Measurements from ENCODE around the gene CREBRF.
"Not testable (repeated sequence)": the region's sequence is repeated elsewhere in the genome, so short reads cannot be mapped to it uniquely, and the experiment has no call there.

The CREBRF gene

DNA sequence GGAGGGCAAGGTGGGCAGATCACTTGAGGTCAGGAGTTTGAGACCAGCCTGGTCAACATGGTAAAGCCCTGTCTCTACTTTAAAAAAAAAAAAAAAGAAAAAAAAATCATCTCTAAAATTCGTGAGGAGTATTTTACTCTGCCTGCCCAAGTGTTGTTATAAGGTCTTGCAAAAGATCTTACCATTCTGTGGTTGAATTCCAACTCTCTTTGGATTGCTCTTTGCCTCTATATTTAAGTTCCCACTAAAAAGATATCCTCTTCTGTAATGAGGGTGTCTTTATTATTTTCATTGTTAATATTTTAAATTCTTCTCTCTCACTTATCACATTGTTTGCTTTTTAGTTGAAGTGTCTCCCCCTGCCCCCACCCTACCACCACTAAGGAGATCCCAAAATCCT lies 33.4 kb downstream of the CREBRF start:
- no peak for DNase-seq (ENCODE audit: low spot score)

- DNase-seq (ENCODE audit: low spot score) = no peak
These were observed 34.5 kb downstream of the CREBRF start for GRCh38 chr5:173090639-173091038.

- no peak for DNase-seq (ENCODE audit: low spot score)
These were observed 35.8 kb downstream of the CREBRF start for GRCh38 chr5:173091981-173092380.

DNA sequence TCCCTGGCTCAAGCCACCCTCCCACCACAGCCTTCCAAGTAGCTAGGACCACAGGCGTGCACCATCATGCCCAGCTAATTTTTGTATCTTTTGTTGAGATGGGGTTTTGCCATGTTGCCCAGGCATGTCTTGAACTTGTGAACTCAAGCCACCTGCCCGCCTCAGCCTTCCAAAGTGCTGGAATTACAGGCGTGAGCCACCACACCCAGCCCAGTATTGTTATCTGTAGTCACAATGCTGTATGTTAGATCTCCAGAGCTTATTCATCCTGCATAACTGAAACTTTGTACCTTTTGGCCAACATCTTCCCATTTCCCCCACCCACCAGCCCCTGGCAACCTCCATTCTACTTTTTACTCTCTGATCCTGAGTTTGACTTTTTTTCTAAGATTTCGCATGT lies 37.5 kb downstream of the CREBRF start:
- no peak for DNase-seq (ENCODE audit: low spot score)

DNA sequence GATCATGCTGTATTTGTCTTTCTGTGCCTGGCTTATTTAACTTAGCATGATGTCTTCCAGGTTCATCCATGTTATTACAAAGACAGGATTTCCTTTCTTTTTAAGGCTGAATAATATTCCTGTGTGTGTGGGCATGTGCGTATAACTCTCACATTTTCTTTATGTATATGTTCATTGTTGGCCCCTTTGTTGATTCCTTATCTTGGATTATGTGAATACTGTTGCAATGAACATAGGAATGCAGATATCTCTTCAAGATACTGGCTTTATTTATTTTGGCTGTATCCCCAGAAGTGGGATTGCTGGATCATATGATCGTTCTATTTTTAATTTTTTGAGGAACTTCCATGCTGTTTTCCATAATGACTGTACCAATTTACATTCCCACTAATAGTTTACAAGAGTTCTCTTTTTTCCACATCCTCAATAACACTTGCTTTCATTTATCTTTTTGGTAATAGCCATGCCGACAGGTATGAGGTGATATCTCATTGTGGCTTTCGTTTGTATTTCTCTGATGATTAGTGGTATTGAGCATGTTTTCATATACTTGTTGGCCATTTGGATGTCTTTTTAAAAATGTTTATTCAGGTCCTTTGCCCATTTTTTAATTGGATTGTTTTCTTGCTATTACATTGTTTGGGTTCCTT lies 38.0 kb downstream of the CREBRF start:
- DNase-seq (ENCODE audit: low spot score) = no peak

GRCh38 chr5:173098787-173099186 lies 42.6 kb downstream of the CREBRF start:
- no peak for DNase-seq (ENCODE audit: low spot score)

GRCh38 chr5:173099461-173099860 lies 43.3 kb downstream of the CREBRF start:
- no peak for DNase-seq (ENCODE audit: low spot score)

- DNase-seq (ENCODE audit: low spot score) = no peak
These were observed 45.1 kb downstream of the CREBRF start for GRCh38 chr5:173101245-173101644.

DNA sequence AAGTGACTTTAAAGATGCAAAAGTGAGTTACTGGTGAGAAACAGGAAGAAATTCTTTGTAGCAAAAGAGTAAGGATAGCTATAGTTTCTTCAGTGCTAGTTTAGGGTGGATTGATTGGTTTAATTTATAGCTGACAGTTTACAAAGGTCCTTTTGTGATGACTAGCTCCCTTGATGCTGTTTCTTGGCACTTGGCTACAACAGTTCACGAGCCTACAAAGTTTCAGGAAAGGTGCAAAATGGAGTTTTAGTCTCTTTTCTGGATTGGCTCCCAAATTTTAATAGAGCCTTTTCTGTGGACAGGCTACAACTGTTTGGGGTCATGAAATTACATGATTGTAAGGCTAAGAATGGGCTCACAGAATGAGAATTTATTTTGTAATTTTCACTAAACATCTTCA lies 47.3 kb downstream of the CREBRF start:
- DNase-seq (ENCODE audit: low spot score) = no peak

DNA sequence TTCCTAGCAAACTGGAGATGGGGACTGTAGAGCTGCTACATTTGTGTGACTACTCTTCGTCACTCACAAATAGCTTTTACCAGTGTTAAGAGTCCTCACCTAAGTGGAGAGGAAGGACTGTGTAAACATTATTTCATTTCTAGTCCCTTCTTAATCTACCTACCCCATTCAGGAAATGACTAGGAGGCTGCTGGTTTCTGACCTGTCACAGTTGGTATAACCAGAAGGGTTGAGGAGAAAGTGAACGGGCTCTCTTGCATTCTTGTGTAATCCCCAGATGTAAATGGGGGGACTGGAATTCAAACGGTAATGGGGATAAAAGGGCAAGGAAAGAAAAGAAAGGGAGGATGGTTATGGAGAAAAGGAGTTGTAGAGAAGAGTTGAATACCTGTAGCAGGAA lies 52.8 kb downstream of the CREBRF start:
- DNase-seq (ENCODE audit: low spot score) = no peak

DNA sequence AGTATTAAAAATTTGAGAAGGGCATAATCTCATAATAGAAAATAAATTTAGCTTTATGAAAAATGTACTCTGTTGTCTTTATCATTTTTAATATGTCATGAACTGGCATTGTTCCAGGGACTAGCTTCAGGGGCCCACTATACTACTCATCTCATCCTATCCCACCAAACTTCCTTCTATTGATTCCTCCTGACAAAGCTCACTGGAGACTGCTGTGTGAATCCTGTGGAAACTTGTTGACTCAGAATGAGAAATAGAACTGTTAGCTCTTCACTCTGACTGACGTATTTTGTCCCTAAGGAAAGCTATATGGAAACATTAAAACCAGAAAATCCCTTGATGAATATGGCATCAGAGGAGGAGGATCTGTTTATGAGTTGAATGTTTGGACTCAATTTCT lies 58.4 kb downstream of the CREBRF start:
- DNase-seq (ENCODE audit: low spot score) = no peak

DNA sequence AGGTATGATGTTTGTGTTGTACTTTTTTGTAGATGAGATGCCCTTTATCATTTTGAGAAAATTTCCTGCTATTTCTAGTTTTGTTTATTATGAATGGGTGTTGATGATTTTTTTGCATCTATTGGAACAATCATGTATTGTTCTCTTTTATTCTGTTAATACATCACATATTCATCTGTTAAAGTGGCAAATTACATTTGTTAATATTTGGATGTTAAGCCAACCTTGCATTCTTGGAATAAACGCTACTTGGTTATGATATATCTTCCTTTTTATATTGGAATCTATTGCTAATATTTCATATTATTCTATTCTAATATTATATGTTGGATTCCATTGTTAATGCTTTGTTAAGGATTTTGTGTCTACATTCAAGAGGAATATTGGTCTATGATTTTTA lies 63.6 kb downstream of the CREBRF start:
- no peak for DNase-seq (ENCODE audit: low spot score)

- DNase-seq (ENCODE audit: low spot score) = no peak
These were observed 67.3 kb downstream of the CREBRF start for GRCh38 chr5:173123416-173123815.

DNA sequence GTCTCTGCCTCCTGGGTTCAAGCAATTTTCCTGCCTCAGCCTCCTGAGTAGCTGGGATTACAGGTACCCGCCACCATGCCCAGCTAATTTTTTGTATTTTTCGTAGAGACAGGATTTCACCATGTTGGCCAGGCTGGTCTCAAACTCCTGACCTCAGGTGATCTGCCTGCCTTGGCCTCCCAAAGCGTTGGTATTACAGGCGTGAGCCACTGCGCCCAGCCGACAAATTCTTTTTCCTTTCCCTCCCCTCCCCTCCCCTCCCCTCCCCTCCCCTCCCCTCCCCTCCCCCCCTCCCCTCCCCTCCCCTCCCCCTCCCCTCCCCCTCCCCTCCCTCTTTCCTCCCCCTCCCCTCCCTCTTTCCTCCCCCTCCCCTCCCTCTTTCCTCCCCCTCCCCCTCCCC lies 76.0 kb downstream of the CREBRF start:
- DNase-seq (ENCODE audit: low spot score) = not testable (repeated sequence)

- DNase-seq (ENCODE audit: low spot score) = no peak
These were observed 82.6 kb downstream of the CREBRF start for GRCh38 chr5:173138707-173139106.

- no peak for DNase-seq (ENCODE audit: low spot score)
These were observed 83.5 kb downstream of the CREBRF start for GRCh38 chr5:173139631-173140030.

GRCh38 chr5:173140769-173141168 lies 84.6 kb downstream of the CREBRF start:
- no peak for DNase-seq (ENCODE audit: low spot score)

DNA sequence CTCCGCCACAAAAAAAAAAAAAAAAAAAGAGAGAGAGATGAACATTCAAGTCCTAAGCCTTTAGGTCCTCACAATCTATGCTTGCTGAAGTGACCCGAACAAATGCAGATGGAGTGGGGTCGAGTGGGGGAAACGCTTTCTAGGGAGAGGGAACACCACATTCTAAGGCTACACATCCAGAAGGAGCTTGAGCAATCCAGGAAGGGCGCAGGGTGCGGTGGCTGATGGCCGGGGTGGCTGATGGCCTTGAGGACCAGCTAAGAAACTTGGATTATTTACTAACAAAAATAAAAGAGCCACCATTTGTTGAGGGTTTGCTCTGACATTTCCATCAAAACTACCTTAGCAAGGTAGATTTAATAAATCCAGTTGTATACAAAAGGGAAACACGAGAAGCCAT lies 87.4 kb downstream of the CREBRF start:
- DNase-seq (ENCODE audit: low spot score) = no peak

DNA sequence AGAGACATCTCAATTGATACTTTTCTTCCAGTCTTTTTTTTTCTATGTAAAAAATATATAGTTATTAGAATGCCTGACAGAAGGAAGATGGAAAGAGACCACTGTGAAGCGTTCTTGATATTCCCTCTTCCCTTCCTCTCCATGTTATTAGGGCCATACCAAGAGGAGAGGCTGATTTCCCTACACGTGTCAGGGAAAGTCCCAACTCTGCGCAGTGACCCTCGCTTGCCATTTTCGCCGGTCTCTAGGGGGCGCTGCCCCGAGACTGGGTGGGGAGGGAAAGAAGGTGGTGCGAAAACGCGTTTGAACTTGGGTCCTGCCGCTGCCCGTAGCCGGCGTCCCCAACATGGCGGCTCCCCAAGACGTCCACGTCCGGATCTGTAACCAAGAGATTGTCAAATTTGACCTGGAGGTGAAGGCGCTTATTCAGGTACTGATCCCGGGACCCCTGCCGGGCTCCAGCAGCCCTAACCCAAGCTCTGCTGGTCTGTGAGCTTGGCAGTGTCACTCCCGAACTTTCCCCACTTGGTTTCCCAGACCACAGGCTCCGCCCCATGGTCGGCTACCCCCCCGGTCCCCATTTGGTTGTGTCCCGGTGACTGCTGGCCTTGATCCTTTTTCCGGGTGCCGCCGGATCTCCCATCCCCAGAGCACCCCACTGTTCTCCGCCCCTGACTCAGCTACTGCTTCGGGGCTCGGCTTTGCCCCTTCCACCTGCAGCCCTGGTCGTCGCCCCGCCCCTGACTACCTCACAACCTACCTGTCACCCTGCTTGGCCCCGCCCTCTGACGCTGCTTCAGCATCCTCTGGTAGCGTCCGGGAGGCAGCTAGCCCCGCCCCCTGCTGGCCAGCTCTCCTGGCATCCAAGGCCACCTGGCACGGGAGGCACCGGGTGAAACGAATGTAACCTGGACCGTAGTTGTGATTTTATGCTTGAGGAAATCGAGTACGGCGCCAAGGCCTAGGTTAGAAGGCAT lies 88.3 kb downstream of the CREBRF start, which contains the start of gene BNIP1:
TSS of gene BNIP1 (plus strand) at position 332 of the 977 bp plus-strand sequence. CDS start at position 347, 15 bp downstream.
- peak; percentile 92 for DNase-seq (ENCODE audit: low spot score)

- no peak for DNase-seq (ENCODE audit: low spot score)
These were observed 92.2 kb downstream of the CREBRF start for GRCh38 chr5:173148354-173148753.

DNA sequence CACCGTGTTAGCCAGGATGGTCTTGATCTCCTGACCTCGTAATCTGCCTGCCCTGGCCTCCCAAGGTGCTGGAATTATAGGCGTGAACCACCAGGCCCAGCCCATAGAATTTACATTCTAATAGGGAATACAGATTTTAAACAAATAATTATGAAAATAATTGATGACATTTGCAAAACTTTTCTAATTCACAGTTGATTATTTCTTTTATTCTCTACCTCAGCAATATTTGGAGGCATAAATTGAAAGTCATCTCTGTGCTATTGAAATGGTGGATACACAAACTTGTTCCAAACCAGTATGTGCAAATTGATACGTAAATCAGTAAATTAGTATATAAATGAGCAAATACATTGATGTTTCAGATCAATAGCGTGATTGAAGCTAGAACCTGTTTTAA lies 96.4 kb downstream of the CREBRF start:
- DNase-seq (ENCODE audit: low spot score) = no peak

GRCh38 chr5:173153842-173154241 lies 97.7 kb downstream of the CREBRF start:
- DNase-seq (ENCODE audit: low spot score) = no peak

DNA sequence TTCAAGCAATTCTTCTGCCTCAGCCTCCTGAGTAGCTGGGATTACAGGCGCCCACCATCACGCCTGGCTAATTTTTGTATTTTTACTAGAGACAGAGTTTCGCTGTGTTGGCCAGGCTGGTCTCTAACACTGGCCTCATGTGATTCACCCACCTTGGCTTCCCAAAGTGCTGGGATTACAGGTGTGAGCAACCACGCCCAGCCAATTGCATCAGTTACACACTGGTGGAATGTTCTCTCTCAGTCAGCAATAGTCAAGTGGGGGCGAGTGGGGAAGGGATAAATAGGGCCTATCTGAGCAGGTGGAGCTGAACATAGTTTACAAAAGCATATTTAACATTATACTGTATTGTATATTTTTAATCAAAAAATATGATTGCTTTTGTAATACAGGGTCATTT lies 98.5 kb downstream of the CREBRF start:
- DNase-seq (ENCODE audit: low spot score) = not testable (repeated sequence)

Data from RKO (cell line).